ENCODE data around the gene MAML2.

The MAML2 gene

GRCh38 chr11:96342961-96343711 lies at the start of gene MAML2:
MAML2 (minus strand) TSS chr11:96343195; CDS start chr11:96341895, 1,300 bp downstream.
- DNase-seq: peak; percentile 94

GRCh38 chr11:96391698-96392307 lies 48.8 kb upstream of the MAML2 start:
- DNase-seq: no peak

- no peak for DNase-seq
Observed at GRCh38 chr11:96390488-96390792, 47.4 kb upstream of the MAML2 start.

GRCh38 chr11:96389720-96390487 lies 46.9 kb upstream of the MAML2 start, which contains the start of the genes CCDC82 and JRKL:
CCDC82 (minus strand) TSS chr11:96389912; CDS start chr11:96384747, 5,165 bp downstream.
JRKL (plus strand) TSS chr11:96390013; CDS start chr11:96390650, 637 bp downstream.
- DNase-seq: peak; percentile 99

GRCh38 chr11:96388891-96389719 lies 46.1 kb upstream of the MAML2 start:
- DNase-seq: no peak

GRCh38 chr11:96385187-96385586 lies 42.2 kb upstream of the MAML2 start:
- DNase-seq: no peak

- DNase-seq: no peak
Observed at GRCh38 chr11:96384156-96384555, 41.2 kb upstream of the MAML2 start.

GRCh38 chr11:96376796-96377195 lies 33.8 kb upstream of the MAML2 start:
- no peak for DNase-seq

GRCh38 chr11:96373826-96374225 lies 30.8 kb upstream of the MAML2 start:
- DNase-seq: no peak

GRCh38 chr11:96367342-96367741 lies 24.3 kb upstream of the MAML2 start:
- no peak for DNase-seq

GRCh38 chr11:96366024-96366423 lies 23.0 kb upstream of the MAML2 start:
- DNase-seq: no peak

GRCh38 chr11:96365493-96365892 lies 22.5 kb upstream of the MAML2 start:
- DNase-seq: no peak

GRCh38 chr11:96361778-96362177 lies 18.8 kb upstream of the MAML2 start:
- DNase-seq: no peak

- DNase-seq: no peak
Observed at GRCh38 chr11:96358321-96358720, 15.3 kb upstream of the MAML2 start.

GRCh38 chr11:96357794-96358193 lies 14.8 kb upstream of the MAML2 start:
- DNase-seq: no peak

GRCh38 chr11:96356848-96357247 lies 13.9 kb upstream of the MAML2 start:
- no peak for DNase-seq

- DNase-seq: no peak
Observed at GRCh38 chr11:96342014-96342960, 708 bp downstream of the MAML2 start.

- DNase-seq: peak; percentile 67
Observed at GRCh38 chr11:96341211-96342013, 1.6 kb downstream of the MAML2 start.

- DNase-seq: no peak
Observed at GRCh38 chr11:96340555-96340885, 2.5 kb downstream of the MAML2 start.

- DNase-seq: no peak
Observed at GRCh38 chr11:96339706-96340554, 3.1 kb downstream of the MAML2 start.

All from stimulated activated CD4-positive, alpha-beta T cell treated with anti-CD3 and anti-CD28 coated beads, Interleukin-15, amount 100 ng/mL, for 24 hours (primary cell).